SJCRH30 (cell line): ENCODE data around the gene KCNG3. TPM values are rescaled to one million over a fixed set of nuclear protein-coding genes. Genes with fewer than 3 reads are reported as not detected.

Experiments used
- total RNA-seq: library from RNA; depleted of rRNA; stranded (reverse); fragments of >200 nt; shearing (Covaris generic); gene quantifications from 2 replicates; pipeline ENCODE4 v1.2.3, GENCODE V29; 2014; rRNA removed

KCNG3 gene
- total RNA-seq, 1 experiment from 2014 or later, result 0.06 TPM

Other genes with a start within 250 kb of the KCNG3 start
- 306 and 322 TPM in 2 replicates for gene COX7A2L, start 132.8 kb downstream of the KCNG3 start, total RNA-seq
- 57.5 and 61.8 TPM in 2 replicates for gene MTA3, start 74.7 kb upstream of the KCNG3 start, total RNA-seq